Stimulated activated CD4-positive, alpha-beta T cell treated with anti-CD3 and anti-CD28 coated beads, Interleukin-4, amount 100 ng/mL, for 48 hours (primary cell): ENCODE data around the gene SPIRE2.
"Not testable (repeated sequence)": the region's sequence is repeated elsewhere in the genome, so short reads cannot be mapped to it uniquely, and the experiment has no call there.

Source experiments
- DNase-seq, 2 donors: peaks; one replicate each; pipeline ENCODE4 v3.0.0-alpha.2; 2020; ENCODE audit warnings: low read depth in 2 of 2

Gene SPIRE2

GRCh38 chr16:89806589-89807193, 21.6 kb upstream of the SPIRE2 start:
- not testable (repeated sequence) for DNase-seq

GRCh38 chr16:89808475-89808874, 19.8 kb upstream of the SPIRE2 start:
- no peak for DNase-seq

- no peak for DNase-seq
These were observed 17.0 kb upstream of the SPIRE2 start for GRCh38 chr16:89811321-89811720.

- DNase-seq: no peak
These were observed 12.5 kb upstream of the SPIRE2 start for GRCh38 chr16:89815639-89816348.

DNA sequence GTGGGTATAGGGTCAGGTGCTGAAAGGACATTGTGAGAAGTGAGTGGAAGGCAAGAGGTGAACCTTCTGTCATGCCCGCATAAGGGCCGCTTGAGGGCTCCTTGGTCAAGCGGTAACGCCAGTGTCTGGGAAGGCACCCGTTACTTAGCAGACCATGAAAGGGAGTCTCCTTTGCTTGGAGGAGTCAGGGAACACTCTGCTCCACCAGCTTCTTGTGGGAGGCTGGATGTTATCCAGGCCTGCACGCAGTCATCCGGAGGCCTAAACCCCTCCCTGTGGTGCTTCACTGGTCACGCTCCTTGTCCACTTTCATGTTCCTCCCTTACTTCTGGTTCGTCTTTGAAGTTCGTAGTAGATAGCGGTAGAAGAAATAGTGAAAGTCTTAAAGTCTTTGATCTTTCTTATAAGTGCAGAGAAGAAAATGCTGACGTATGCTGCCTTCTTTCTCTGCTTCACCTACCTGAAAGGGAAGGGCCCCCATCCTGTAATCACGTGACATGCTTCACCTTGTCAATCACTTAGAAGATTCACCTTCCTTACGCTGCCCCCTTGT, 9.3 kb upstream of the SPIRE2 start:
- DNase-seq: not testable (repeated sequence)

GRCh38 chr16:89819448-89819847, 8.8 kb upstream of the SPIRE2 start:
- not testable (repeated sequence) for DNase-seq

GRCh38 chr16:89821438-89822187, 6.7 kb upstream of the SPIRE2 start:
- DNase-seq: no peak

GRCh38 chr16:89822188-89823086, 5.8 kb upstream of the SPIRE2 start:
- no peak for DNase-seq

DNA sequence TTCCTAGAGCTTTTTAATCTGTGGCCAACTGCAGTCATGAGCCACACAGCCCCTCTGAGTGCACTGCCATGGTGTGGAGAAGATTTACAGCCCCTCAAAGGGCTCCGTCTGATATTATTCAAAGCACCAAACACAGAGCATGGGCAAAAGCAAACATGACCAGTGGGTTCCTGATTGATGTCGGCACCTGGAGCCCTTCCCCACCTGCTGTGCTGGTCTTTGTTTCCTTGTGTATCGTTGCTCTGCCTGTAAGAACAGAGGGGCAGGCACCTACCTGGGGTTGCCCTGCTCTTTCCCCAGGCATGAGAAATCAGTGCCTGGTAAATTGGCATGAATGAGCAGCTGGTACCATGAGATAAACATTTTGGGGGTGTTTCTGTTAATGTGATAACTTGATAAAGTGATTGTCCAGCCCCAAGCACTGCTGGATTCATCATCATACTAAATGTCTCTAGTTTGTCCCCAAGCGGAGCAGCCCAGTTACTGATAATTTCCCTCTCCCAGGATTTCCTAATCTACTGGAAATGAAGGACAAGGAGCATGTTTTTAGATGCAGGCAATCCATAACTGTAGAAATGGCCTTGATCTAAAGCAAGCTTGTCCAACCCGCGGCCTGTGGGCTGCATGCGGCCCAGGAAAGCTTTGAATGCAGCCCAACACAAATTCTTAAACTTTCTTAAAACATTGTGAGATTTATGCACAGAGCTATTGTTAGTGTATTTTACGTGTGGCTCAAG, 5.0 kb upstream of the SPIRE2 start:
- no peak for DNase-seq

DNA sequence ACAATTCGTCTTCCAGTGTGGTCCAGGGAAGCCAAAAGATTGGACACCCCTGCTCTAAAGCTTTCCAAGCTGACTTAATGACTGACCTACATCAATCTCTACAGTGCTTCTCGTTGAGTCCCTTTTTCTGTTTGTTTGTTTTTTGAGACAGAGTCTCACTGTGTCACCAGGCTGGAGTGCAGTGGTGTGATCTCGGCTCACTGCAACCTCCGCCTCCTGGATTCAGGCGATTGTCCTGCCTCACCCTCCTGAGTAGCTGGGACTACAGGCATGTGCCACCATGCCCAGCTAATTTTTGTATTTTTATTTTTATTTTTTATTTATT, 4.5 kb upstream of the SPIRE2 start:
- not testable (repeated sequence) for DNase-seq

DNA sequence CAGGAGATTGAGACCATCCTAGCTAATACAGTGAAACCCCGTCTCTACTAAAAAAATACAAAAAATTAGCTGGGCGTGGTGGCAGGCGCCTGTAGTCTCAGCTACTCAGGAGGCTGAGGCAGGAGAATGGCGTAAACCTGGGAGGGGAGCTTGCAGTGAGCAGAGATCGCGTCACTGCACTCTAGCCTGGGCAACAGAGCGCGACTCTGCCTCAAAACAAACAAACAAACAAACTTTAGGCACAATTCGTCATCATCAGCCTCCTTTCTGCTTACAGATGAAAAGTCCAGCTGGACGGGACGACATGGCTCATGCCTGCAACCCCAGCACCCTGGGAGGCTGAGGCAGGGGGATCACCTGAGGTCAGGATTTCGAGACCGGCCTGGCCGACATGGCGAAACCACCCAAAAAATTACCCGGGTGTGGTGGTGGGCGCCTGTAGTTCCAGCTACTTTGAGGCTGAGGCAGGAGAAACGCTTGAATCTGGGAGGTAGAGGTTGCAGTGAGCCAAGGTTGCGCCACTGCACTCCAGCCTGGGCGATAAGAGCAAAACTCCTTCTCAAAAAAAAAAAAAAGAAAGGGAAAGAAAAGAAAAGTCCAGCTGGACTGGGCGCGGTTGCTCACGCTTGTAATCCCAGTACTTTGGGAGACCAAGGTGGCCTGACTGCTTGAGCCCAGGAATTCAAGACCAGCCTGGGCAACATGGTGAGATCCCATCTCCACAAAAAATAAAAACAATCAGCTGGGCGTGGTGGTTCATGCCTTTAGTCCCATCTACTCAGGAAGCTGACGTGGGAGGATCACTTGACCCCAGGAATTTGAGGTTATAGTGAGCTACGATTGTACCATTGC, 1.5 kb upstream of the SPIRE2 start:
- DNase-seq: no peak

DNA sequence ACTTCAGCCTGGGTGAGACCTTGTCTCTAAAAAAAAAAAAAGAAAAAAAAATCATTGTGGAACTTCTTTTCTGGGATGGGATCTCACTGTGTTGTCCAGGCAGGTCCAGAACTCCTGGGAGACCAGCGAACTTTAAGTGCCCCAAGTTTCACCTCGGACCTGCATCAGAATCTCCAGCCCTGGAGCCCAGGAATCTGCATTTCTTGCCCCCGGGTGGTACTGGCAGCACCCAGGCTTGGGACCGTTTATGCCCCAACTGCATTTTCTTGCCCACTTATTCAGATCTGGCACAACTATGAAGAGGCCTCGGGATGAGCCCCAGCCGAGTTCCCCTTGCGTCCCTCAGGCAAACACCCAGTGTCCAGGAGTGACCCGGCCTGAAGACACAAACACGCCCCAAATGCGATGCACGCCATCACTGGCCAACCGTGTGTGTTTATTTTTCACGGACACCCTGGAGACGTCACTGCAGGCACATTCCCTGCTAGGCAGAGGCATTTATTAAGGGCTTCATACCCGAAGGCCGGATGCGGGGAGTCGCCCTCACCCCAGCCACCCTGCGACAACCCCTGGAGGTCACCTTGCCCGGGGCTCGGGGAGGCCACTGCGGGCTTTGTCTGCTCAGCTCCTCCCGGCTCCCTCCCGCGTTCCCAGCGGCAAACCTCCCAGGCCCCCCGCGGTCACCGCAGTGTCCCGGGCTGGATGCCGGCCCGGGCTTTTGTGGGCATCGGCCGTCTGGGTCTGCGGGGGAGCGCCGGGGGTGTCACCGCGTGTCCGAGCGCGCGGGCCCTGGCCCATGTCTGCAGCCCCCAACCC, 684 bp upstream of the SPIRE2 start:
- no peak for DNase-seq

DNA sequence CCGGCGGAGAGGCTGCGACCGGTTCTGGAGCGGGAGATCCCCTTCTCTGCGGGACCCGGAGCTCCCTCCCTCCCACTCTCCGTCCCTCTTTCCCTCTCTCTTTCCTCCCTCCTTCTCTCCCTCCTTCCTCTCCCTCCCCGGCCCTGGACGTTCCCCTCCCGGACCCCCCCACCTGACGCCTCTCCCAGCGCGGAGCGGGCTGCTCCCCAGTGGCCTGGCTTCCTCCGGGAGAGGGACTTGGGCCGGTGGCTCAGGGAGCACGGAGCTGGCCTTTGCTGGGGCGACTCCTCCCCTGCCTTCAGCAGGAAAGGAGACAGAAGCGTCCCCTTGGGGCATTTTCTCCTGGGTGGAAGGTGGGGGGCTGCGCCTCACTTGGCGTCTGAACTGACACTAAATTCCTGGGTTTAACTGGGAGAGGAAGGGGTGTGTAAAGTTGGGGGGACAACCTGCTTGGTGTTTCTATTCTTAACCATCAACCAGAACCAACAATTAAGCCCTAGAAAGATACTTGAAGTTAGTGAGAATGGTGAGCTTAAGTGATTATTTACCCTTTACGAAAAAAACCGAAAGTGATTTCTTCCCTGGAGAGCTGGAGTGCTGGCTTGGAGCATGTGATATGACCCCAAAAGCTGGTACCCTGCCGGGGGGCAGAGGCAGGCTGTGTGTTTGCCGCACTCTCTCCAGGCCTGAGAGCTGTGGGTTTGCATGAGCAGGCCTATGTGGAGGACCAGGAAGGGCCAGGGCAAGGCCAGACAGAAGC, 775 bp downstream of the SPIRE2 start:
- no peak for DNase-seq

GRCh38 chr16:89829630-89830437, 1.6 kb downstream of the SPIRE2 start:
- DNase-seq: no peak

- DNase-seq: no peak
These were observed 3.6 kb downstream of the SPIRE2 start for GRCh38 chr16:89831810-89832328.

GRCh38 chr16:89833664-89834363, 5.5 kb downstream of the SPIRE2 start:
- DNase-seq: not testable (repeated sequence)
